CD14-positive monocyte (primary cell): ENCODE data around the gene BAX. TPM values are rescaled to one million over a fixed set of nuclear protein-coding genes. Genes with fewer than 3 reads are reported as not detected.

Source experiments
- DNase-seq, 3 donors: peaks; one replicate each; pipeline ENCODE4 v3.0.0-alpha.2; 2011 to 2022
- H2AFZ ChIP-seq: 2 replicates; pipeline ENCODE4 v1.6.0; 2012; ENCODE audit warnings: mild to moderate bottlenecking, low read depth, low read length, inconsistent platforms; ENCODE audit not compliant: insufficient read depth, poor library complexity, severe bottlenecking
- H3K27ac ChIP-seq, 2 donors: 1 replicate in 1 of 2; 2 replicates in 1 of 2; pipeline ENCODE4 v1.5.1; 2012 to 2013; ENCODE audit warnings: low read length in 2 of 2, control low read depth in 1 of 2, inconsistent platforms in 1 of 2, low read depth in 1 of 2, mild to moderate bottlenecking in 1 of 2
- H3K27me3 ChIP-seq, 2 donors: one replicate each; pipeline versions ENCODE4 v1.6.0 to v1.6.1; 2011 to 2013; ENCODE audit warnings: low read length in 2 of 2; ENCODE audit not compliant: control insufficient read depth in 2 of 2, insufficient read depth in 2 of 2
- H3K36me3 ChIP-seq, 2 donors: replicated peaks in 1 of 2; 1 replicate in 1 of 2; 2 replicates in 1 of 2; pipeline versions ENCODE4 v1.5.1 to v1.6.1; 2012 to 2013; ENCODE audit warnings: low read length in 2 of 2, control low read depth in 1 of 2, inconsistent platforms in 1 of 2, mild to moderate bottlenecking in 1 of 2; ENCODE audit not compliant: insufficient read depth in 2 of 2, control insufficient read depth in 1 of 2
- H3K4me1 ChIP-seq, 2 donors: 1 replicate in 1 of 2; 2 replicates in 1 of 2; pipeline versions ENCODE4 v1.5.1 to v1.6.1; 2012 to 2013; ENCODE audit warnings: low read length in 2 of 2, control low read depth in 1 of 2, inconsistent platforms in 1 of 2, mild to moderate bottlenecking in 1 of 2, moderate library complexity in 1 of 2; ENCODE audit not compliant: insufficient read depth in 2 of 2, control insufficient read depth in 1 of 2
- H3K4me2 ChIP-seq: replicated peaks from 2 replicates; pipeline ENCODE3; 2012; ENCODE audit warnings: low read length, moderate library complexity, mild to moderate bottlenecking; ENCODE audit not compliant: poor library complexity, severe bottlenecking; ENCODE audit errors: extremely low read depth
- H3K4me3 ChIP-seq, 3 experiments: fragments of 200-600 bp in 1 of 3; sonication (generic) in 1 of 3; replicated peaks in 1 of 3; 1 replicate in 2 of 3; 2 replicates in 1 of 3; pipeline ENCODE4 v1.5.1; 2011 to 2013; ENCODE audit warnings: low read length in 3 of 3, mild to moderate bottlenecking in 3 of 3, control low read depth in 2 of 3, low read depth in 2 of 3, inconsistent platforms in 1 of 3, moderate library complexity in 1 of 3
- H3K79me2 ChIP-seq: 2 replicates; pipeline ENCODE4 v1.6.0; 2012; ENCODE audit warnings: mild to moderate bottlenecking, control low read depth, inconsistent platforms, low read length, moderate library complexity; ENCODE audit not compliant: insufficient read depth
- H3K9ac ChIP-seq: 2 replicates; pipeline ENCODE4 v1.6.0; 2017; ENCODE audit warnings: low read length, mild to moderate bottlenecking; ENCODE audit not compliant: insufficient read depth, poor library complexity, severe bottlenecking
- H3K9me3 ChIP-seq, 2 donors: replicated peaks in 1 of 2; 1 replicate in 1 of 2; 2 replicates in 1 of 2; pipeline versions ENCODE4 v1.5.1 to v1.6.1; 2012 to 2013; ENCODE audit warnings: low read length in 2 of 2, control low read depth in 1 of 2; ENCODE audit not compliant: control insufficient read depth in 1 of 2, insufficient read depth in 1 of 2
- H4K20me1 ChIP-seq: 2 replicates; pipeline ENCODE4 v1.6.0; 2012; ENCODE audit warnings: mild to moderate bottlenecking, low read length, control low read depth, moderate library complexity; ENCODE audit not compliant: insufficient read depth
- H3K27ac Mint-ChIP-seq, 7 donors: one replicate each; pipeline ENCODE4 v1.8.0; 2020; ENCODE audit warnings: mild to moderate bottlenecking in 7 of 7, mixed read lengths in 7 of 7, moderate library complexity in 6 of 7, inconsistent platforms in 2 of 7
- H3K27me3 Mint-ChIP-seq, 3 donors: one replicate each; pipeline ENCODE4 v1.8.0; 2021 to 2022; ENCODE audit warnings: low read depth in 3 of 3, mild to moderate bottlenecking in 3 of 3, mixed read lengths in 3 of 3, moderate library complexity in 3 of 3, inconsistent platforms in 1 of 3
- H3K36me3 Mint-ChIP-seq, 2 donors: one replicate each; pipeline ENCODE4 v1.8.0; 2020; ENCODE audit warnings: mixed read lengths in 2 of 2, inconsistent platforms in 1 of 2, mild to moderate bottlenecking in 1 of 2
- H3K4me1 Mint-ChIP-seq: one replicate; pipeline ENCODE4 v1.8.0; 2020; ENCODE audit warnings: mild to moderate bottlenecking, mixed read lengths
- H3K4me3 Mint-ChIP-seq, 2 donors: one replicate each; pipeline ENCODE4 v1.8.0; 2020; ENCODE audit warnings: mild to moderate bottlenecking in 2 of 2, mixed read lengths in 2 of 2, moderate library complexity in 1 of 2
- H3K9me3 Mint-ChIP-seq, 7 donors: one replicate each; pipeline ENCODE4 v1.8.0; 2020 to 2022; ENCODE audit warnings: mixed read lengths in 7 of 7, mild to moderate bottlenecking in 6 of 7, moderate library complexity in 6 of 7, inconsistent platforms in 2 of 7
- WGBS: methylation state at CpG from one replicate; pipeline ENCODE4 v1.1.5; 2013; ENCODE audit warnings: missing lambda C conversion rate; ENCODE audit not compliant: insufficient coverage; 5-methylcytosine and 5-hydroxymethylcytosine counted together
- intact Hi-C, 2 donors: fragments of 100-400 bp; cut with micrococcal nuclease; formaldehyde crosslinking; loops; one replicate each; pipeline versions ENCODE4 v1.15.0 to v1.15.1; 2023
- polyA plus RNA-seq, 3 donors: library from polyadenylated mRNA; depleted of rRNA in 1 of 3; unstranded in 2 of 3; stranded (reverse) in 1 of 3; fragments of 300-500 nt in 2 of 3; fragments of >200 nt in 1 of 3; fragmentation: Illumina TruSeq in 2 of 3; gene quantifications; 1 replicate in 2 of 3; 2 replicates in 1 of 3; pipeline ENCODE4 v1.2.3, GENCODE V29; 2012 to 2021
- TF ChIP-seq, protein P1 (sequence below): fragments of 200-600 bp; IDR thresholded peaks from one replicate; pipeline ENCODE4 v1.8.0; 2022; ENCODE audit warnings: antibody characterized with exemption, mild to moderate bottlenecking

Gene BAX
- polyA plus RNA-seq, 3 donors = 69.2 to 135 (median 80.5) TPM

DNA sequence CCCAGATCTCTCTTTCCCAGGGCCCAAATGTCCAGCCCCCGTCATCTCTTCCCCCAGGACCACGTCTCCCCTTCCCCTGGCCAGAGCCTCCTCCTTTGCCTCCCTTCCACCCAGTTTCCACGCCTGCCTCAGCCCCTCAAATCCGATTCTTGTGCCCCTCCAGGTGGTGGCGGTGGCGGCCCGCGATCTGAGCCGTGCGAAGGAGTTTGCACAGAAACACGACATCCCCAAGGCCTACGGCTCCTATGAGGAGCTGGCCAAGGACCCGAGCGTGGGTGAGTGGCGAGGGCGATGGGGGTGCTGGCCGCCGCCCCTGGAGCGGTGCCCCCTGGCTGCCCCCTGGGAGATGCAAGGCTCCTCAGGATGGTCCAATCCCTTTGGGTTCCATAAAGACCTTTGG, 19.8 kb upstream of the BAX start:
- no peak for DNase-seq
- H3K27me3 ChIP-seq = peaks cover 10 to 24% of the 10 kb centered on the region in 2 donors
- H2AFZ ChIP-seq = no peak overlapping the region
- Mint-ChIP-seq H3K36me3 (no peaks in the 10 kb centered on the region), H3K27ac (no peak overlapping the region), H3K9me3 (peaks cover 0 to 12% (median 2%) of the 10 kb centered on the region in 7 donors), H3K27me3 (peaks cover 35 to 39% (median 37%) of the 10 kb centered on the region in 3 donors), H3K4me1 (peaks cover 15% of the 10 kb centered on the region), H3K4me3 (peak overlapping the region in 1 of 2 donors; percentile 44)
- TF ChIP-seq, protein P1, sequence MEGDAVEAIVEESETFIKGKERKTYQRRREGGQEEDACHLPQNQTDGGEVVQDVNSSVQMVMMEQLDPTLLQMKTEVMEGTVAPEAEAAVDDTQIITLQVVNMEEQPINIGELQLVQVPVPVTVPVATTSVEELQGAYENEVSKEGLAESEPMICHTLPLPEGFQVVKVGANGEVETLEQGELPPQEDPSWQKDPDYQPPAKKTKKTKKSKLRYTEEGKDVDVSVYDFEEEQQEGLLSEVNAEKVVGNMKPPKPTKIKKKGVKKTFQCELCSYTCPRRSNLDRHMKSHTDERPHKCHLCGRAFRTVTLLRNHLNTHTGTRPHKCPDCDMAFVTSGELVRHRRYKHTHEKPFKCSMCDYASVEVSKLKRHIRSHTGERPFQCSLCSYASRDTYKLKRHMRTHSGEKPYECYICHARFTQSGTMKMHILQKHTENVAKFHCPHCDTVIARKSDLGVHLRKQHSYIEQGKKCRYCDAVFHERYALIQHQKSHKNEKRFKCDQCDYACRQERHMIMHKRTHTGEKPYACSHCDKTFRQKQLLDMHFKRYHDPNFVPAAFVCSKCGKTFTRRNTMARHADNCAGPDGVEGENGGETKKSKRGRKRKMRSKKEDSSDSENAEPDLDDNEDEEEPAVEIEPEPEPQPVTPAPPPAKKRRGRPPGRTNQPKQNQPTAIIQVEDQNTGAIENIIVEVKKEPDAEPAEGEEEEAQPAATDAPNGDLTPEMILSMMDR = no peak
- H4K20me1 ChIP-seq = no peaks in the 10 kb centered on the region
- no peak overlapping the region for H3K4me2 ChIP-seq
- H3K9me3 ChIP-seq = no peaks in the 10 kb centered on the region
- H3K36me3 ChIP-seq = no peaks in the 10 kb centered on the region
- H3K27ac ChIP-seq = no peak overlapping the region
- 90% methylated on average over 16 of the region's 19 CpGs for WGBS
- H3K4me1 ChIP-seq = peaks cover 7 to 17% of the 10 kb centered on the region in 2 donors
- no peaks in the 10 kb centered on the region for H3K79me2 ChIP-seq
- intact Hi-C loops = no loop called here
- no peak overlapping the region for H3K4me3 ChIP-seq
- no peak overlapping the region for H3K9ac ChIP-seq

DNA sequence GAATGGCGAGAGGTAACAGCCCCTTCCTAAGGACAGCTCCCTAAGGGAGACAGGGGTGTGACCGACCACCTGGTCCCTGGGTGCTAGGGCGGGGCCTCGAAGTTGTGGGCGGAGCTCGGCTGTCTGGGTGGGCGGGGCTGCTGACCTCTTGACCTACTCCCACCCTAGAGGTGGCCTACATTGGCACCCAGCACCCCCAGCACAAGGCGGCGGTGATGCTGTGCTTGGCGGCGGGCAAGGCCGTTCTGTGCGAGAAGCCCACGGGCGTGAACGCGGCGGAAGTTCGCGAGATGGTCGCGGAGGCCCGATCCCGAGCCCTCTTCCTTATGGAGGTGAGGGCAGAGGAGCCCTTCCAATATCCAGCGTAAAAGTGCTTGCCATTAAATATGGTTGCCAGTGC, 18.8 kb upstream of the BAX start:
- no peak for DNase-seq
- H3K27me3 Mint-ChIP-seq = peaks cover 35 to 38% (median 37%) of the 10 kb centered on the region in 3 donors
- Histone ChIP-seq H3K27me3 (peaks cover 10 to 24% of the 10 kb centered on the region in 2 donors), H3K27ac (no peak overlapping the region), H3K36me3 (no peaks in the 10 kb centered on the region), H2AFZ (no peak overlapping the region), H3K4me3 (no peak overlapping the region), H3K4me2 (no peak overlapping the region), H3K9me3 (peaks cover under 1 to 5% of the 10 kb centered on the region in 2 donors), H3K4me1 (peaks cover 7 to 17% of the 10 kb centered on the region in 2 donors), H4K20me1 (no peaks in the 10 kb centered on the region), H3K79me2 (no peaks in the 10 kb centered on the region), H3K9ac (no peak overlapping the region)
- no peaks in the 10 kb centered on the region for H3K36me3 Mint-ChIP-seq
- H3K9me3 Mint-ChIP-seq = peaks cover 0 to 15% (median 8%) of the 10 kb centered on the region in 7 donors
- 93% methylated on average over 16 of the region's 25 CpGs for WGBS
- H3K27ac Mint-ChIP-seq = no peak overlapping the region
- intact Hi-C loops = no loop called here
- H3K4me1 Mint-ChIP-seq = peaks cover 15% of the 10 kb centered on the region
- TF ChIP-seq, protein P1 = no peak
- no peak overlapping the region for H3K4me3 Mint-ChIP-seq
